Measurements from ENCODE around the gene FAM171A1.

The FAM171A1 gene

GRCh38 chr10:15255961-15256360 is 115.1 kb downstream of the FAM171A1 start:
- H3K27ac ChIP-seq: no peak overlapping the region
- no peak for TF ChIP-seq ZFX (IDR thresholded peaks at IDR 0.05)
- TF ChIP-seq CTCF (conservative IDR thresholded peaks at IDR 0.05): no peak

- no peak overlapping the region for H3K27ac ChIP-seq
- TF ChIP-seq CTCF (conservative IDR thresholded peaks at IDR 0.05) (no peak), ZFX (IDR thresholded peaks at IDR 0.05) (no peak)
Observed at GRCh38 chr10:15254808-15255648, 116.1 kb downstream of the FAM171A1 start.

GRCh38 chr10:15253951-15254807 is 116.9 kb downstream of the FAM171A1 start:
- TF ChIP-seq ZFX (IDR thresholded peaks at IDR 0.05) (no peak), CTCF (conservative IDR thresholded peaks at IDR 0.05) (no peak)
- no peak overlapping the region for H3K27ac ChIP-seq

- H3K27ac ChIP-seq: no peak overlapping the region
- TF ChIP-seq ZFX (IDR thresholded peaks at IDR 0.05) (no peak), CTCF (conservative IDR thresholded peaks at IDR 0.05) (no peak)
Observed at GRCh38 chr10:15252396-15252795, 118.7 kb downstream of the FAM171A1 start.

- TF ChIP-seq CTCF (conservative IDR thresholded peaks at IDR 0.05): no peak
- no peak for TF ChIP-seq ZFX (IDR thresholded peaks at IDR 0.05)
- no peak overlapping the region for H3K27ac ChIP-seq
Observed at GRCh38 chr10:15251791-15252380, 119.2 kb downstream of the FAM171A1 start.

GRCh38 chr10:15245530-15245929 is 125.6 kb downstream of the FAM171A1 start:
- no peak for TF ChIP-seq CTCF (conservative IDR thresholded peaks at IDR 0.05)
- TF ChIP-seq ZFX (IDR thresholded peaks at IDR 0.05): no peak
- no peak overlapping the region for H3K27ac ChIP-seq

All from C4-2B (cell line).